Activated CD4-positive, CD25-positive, alpha-beta regulatory T cell (primary cell): ENCODE data around the gene HIPK4.
"Not testable (repeated sequence)": the region's sequence is repeated elsewhere in the genome, so short reads cannot be mapped to it uniquely, and the experiment has no call there.

Experiments
- DNase-seq, 4 experiments: peaks; one replicate each; lab custom pipeline; 2025; lab: John Stamatoyannopoulos, UW

HIPK4 gene, protein sequence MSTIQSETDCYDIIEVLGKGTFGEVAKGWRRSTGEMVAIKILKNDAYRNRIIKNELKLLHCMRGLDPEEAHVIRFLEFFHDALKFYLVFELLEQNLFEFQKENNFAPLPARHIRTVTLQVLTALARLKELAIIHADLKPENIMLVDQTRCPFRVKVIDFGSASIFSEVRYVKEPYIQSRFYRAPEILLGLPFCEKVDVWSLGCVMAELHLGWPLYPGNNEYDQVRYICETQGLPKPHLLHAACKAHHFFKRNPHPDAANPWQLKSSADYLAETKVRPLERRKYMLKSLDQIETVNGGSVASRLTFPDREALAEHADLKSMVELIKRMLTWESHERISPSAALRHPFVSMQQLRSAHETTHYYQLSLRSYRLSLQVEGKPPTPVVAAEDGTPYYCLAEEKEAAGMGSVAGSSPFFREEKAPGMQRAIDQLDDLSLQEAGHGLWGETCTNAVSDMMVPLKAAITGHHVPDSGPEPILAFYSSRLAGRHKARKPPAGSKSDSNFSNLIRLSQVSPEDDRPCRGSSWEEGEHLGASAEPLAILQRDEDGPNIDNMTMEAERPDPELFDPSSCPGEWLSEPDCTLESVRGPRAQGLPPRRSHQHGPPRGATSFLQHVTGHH

DNA sequence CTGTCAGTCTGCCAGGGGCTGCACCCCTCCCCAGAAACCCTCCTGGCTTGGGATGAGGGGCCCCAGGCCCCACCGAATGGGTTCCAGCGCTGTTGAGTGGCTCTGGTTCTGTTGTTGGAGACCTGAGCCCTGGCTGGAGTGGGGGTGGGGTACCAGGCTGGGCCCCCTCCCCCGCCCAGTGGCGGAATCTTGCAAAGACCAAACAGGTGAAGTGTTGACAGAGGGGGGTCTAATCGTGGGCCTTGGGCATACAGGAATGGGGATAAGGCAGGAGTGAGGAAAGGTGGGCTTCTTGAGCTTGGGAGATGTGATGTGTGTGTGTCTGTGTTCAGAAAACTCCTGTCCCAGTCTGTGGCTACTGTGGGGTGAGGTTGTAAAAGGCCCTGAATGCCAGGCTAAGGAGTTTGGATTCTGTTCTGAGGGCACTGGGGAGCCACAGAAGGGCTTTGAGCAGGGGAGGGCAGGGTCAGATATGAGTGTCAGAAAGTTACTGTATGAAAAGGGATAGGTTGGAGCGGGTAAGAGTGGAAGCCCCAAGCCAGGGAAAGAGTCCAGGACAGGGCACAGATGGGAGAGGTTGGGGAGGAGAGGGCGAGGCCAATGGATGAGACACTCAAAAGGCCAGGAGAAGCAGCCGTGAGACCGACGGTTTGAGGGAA is at the start of gene HIPK4:
TSS of gene HIPK4 (minus strand) at position 98 of the 659 bp plus-strand sequence. CDS start 279 bp downstream, outside the sequence.
- no peak for DNase-seq

DNA sequence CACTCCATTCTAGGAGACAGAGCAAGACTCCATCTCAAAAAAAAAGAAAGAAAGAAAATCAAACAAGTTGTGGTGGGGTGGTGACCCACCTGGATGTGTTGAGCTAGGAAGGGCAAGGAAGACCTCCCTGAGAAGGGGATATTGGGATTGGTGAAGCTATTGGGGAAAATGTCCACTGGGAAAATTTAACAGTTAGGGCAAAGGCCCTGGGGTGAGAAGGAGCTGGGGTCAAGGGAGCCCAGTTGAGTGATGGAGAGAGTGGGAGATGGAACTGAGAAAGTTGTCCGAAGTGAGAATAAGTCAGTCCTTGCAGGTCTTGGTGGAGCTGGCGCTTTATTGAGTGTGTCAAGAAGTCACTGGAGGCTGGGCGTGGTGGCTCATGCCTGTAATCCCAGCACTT is 48.3 kb upstream of the HIPK4 start:
- DNase-seq, result no peak

DNA sequence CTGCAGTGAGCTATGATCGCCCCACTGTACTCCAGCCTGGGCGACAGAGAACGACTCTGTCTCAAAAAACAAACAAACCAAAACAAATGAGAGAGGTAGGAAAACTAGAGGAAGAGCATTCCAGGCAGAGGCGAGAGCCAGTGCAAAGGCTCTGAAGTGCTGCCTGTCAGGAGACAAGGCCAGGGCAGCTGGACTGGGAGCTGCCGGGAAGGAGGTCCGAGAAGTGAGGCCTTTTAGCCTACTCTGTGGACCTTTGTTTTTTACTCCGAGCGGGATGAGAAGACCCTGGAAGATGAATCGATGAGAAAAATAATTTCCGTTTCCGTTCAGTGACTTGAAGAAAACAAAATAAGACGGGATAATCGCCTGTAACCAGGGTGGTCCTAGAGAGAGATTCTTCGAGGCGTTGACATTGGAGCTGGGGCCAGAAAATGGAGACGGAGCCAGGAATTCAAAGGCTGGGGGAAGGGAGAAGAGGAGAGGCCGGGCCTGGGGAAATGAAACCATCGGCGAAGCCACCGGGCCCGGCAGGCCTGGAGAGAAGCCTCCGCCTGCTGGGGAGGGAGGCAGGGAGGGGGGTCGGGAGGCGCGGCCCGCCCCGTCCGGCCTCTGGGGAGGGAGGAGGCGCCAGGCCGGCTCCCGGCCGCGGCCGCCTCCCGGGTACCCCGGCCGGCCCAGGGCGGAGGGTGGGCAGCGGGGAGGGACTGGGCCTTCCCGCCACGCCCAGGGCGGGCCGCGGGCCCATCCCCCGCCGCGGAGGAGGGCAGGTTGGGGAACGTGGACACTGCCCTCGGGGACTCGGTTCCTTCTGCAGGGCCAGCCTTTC is 43.6 kb upstream of the HIPK4 start:
- DNase-seq, result peak in 3 of 4 experiments; percentile 19 to 40 (median 33)

DNA sequence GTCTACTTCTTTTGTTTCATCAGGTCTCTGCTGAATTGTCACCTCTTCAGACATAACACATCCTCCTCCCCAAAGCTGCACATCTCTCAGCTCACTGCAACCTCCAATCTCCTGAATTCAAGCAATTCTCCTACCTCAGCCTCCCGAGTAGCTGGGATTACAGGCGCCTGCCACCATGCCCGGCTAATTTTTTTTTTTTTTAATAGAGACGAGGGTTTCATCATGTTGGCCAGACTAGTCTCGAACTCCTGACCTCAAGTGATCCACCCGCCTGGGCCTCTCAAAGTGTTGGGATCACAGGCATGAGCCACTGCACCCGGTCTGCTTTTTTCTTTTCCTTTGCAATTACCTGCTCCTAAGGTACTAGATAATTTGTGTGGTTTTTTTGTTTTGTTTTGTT is 42.8 kb upstream of the HIPK4 start:
- DNase-seq, result not testable (repeated sequence)

DNA sequence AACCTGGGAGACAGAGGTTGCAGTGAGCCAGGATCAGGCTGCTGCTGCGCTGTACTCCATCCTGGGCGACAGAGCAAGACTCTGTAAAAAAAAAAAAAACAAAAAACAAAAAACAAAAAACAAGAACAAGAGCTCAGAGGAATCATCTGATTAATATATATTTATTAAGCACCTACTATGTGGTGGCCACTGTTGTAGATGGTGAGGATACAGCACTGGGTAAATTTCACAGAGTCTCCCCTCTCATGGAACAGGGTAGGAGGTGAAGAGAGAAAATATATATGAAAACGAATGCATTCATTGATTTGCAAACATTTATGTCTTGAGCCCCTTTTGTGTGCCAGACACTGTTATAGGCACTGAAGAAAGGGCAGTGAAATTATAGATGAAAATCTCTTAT is 41.7 kb upstream of the HIPK4 start:
- no peak for DNase-seq

DNA sequence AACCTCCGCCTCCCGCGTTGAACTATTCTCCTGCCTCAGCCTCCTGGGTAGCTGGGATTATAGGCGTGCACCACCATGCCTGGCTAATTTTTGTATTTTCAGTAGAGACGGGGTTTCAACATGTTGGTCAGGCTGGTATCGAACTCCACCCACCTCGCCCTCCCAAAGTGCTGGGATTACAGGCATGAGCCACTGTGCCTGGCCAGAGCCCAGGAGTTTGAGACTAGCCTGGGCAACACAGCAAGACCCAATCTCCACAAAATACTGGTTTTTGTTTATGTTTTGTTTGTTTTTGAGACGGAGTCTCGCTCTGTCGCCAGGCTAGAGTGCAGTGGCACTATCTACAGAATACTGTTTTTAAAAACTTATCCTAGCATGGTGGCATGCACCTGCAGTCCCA is 40.3 kb upstream of the HIPK4 start:
- DNase-seq, result not testable (repeated sequence)

DNA sequence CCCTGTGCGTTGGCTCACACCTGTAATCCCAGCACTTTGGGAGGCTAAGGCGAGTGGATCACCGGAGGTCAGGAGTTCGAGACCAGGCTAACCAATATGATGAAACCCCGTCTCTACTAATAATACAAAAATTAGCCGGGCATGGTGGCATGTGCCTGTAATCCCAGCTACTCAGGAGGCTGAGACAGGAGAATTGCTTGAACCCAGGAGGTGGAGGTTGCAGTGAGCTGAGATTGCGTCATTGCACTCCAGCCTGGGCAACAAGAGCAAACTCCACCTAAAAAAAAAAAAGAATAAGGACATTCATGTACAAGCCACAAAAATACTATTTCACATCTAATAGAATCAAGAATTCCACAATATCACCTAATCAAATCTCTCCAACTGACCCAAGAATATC is 38.2 kb upstream of the HIPK4 start:
- not testable (repeated sequence) for DNase-seq

DNA sequence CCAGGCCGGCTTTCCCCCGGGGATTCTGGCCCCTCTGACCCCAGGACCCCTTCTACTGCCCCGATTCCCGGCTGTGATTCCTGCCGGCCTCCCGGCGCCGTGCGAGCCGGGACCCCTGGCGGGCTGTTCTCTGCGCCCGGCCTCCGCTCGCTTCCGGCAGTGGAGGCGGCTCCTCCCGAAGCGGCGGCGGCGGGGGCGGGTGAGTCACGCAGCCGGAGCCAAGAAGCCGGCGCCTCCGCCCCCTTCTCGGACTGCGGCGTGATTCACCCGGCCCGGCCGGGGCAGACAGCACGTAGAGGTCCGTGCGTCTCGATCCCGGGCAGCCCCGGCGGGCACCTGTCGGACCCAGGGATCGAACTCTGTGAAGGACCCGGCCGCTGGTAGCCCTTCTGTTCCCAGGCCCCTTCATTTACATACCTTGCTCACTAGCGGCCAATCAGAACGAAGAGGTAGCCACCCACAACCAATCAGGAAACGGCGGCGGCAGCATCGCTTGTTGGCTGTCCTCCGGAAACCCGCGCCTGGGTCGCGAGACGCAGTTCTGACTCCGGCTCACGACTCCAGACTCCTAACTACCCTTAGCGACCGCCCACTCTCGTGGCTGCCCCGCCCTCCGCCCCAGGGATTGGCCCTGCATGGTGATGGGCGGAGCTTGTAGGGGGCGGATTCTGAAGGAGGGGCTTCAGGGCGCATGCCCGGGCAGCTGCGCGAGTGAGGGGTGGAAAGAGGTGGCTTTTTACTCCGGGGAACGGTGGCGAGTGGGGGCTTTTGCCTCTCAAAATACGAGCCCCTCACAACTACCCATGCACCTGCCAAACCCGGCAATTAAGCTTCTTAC is 35.7 kb upstream of the HIPK4 start, which contains the start of gene SERTAD1:
TSS of gene SERTAD1 (minus strand) at position 543 of the 838 bp plus-strand sequence. CDS start 2,446 bp downstream, outside the sequence.
- DNase-seq, result peak; percentile 99 to 100 (median 99)

DNA sequence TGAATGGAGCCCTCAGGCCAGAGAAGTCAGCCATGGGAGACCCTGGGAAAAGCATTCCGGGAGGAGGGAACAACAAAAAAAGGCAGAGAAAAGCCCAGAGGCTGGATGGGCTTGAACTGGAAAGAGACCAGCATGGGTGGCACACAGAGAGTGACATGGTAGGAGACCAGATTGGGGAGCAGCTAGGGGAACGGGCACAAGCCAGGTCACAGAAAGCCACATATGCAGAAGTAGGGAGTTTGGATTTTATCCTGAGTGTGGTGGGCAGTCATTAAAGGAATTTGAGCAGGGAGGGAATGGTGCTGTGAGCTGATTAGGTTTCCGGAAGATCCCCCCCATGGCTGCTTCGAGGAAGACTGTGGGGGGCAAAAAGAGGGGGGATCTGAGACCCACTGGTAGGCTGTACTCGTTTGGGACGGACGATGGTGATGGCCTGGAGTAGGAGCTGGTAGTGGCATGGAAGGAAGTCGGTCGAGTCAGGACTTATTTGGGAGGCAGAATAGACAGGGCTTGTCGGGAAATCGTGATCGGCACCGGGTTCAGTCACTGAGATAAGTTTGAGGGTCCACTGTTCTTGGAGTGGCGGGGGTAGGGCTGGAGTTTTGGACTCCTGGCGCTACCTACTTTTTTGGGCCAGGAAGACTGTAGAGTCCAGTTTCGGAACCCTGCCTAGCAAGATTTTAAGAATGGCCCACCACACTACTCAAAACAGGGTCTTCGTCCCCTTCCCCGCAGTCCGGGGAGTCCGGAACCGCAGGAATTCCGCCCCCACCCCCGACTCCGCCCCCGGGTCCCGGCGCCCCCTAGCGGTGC is 34.9 kb upstream of the HIPK4 start:
- DNase-seq, result no peak

DNA sequence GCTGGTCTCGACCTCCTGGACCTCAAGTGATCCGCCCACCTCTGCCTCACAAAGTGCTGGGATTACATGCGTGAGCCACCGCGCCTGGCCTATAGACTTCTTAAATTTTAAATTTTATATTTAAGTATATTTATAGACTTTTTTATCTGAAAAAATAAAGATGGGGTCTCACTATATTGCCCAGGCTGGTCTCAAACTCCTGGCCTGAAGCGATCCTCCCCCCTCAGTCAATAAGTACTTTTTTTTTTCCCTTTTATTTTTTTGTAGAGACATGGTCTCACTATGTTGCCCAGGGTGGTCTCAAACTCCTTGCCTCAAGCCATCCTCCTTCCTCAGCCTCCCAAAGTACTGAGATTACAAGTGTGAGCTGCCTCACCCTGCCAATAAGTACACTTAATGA is 34.0 kb upstream of the HIPK4 start:
- no peak for DNase-seq

DNA sequence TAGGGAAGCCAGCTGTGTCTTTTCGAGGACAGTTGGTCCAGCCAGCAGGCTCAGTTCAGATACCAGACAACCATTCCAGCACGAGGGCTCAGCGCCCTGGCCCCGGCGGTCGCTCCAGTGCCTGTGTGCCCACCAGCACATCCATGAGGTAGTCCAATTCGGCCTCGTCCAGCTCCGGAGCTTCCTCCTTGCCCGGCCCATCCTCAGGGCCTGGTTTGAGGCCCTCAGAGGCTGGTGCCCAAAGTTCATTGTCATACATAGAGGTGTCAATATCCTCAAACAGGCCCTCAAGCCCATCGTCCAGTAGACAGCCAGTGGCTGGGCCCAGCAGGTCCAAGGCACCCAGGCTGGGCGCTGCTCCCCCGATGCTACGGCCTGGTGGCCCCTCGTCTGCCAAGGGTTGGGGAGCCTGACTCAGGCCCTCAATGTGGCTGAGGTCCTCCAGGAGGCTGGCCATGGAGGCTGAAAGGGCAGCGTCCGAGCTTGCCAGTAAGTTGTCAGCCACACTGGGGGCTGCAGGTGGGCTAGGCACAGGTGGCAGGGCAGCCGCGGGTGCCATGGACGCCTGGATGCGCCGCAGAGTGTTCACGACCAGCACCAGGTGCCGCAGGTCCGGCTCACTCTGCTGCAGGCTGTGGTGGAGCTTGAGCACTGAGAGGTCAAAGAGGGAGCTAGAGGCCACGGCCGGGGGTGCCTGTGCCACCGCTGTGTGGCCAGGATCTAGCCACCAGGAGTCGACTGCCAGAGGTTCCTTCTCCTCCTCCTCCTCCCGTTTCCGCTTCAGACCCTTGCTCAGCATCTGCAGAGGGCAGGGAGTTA is 33.0 kb upstream of the HIPK4 start:
- no peak for DNase-seq

DNA sequence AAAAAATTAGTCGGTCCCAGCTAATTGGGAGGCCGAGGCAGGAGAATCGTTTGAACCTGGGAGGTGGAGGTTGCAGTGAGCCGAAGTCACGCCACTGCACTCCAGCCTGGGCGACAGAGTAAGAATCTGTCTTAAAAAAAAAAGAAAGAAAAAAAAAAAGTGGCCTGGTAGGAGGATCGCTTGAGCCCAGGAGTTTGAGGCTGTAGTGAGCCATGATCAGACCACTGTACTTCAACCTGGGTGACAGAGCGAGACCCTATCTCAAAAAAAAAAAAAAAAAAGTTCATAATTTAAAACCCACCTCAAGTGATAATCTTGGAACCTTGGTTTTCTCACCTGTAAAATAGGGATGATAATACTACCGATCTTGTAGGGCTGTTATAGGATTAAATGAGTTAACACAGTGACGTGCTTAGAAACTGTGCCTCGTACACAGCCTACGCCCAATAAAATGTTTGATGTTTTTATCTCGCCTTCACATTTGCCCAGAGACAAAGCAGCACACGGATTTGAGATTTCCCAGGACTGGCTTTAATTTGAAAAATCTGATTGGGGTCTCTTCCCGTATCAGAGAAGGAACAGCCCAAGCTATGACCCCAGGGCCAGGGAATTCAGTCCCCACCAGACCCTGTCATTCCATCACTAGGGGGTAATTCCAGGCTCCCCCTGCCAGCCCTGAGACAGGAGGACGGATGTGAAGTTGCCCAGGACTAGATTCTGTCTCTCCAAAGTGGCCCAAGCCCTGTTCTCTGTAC is 32.2 kb upstream of the HIPK4 start:
- DNase-seq, result no peak

DNA sequence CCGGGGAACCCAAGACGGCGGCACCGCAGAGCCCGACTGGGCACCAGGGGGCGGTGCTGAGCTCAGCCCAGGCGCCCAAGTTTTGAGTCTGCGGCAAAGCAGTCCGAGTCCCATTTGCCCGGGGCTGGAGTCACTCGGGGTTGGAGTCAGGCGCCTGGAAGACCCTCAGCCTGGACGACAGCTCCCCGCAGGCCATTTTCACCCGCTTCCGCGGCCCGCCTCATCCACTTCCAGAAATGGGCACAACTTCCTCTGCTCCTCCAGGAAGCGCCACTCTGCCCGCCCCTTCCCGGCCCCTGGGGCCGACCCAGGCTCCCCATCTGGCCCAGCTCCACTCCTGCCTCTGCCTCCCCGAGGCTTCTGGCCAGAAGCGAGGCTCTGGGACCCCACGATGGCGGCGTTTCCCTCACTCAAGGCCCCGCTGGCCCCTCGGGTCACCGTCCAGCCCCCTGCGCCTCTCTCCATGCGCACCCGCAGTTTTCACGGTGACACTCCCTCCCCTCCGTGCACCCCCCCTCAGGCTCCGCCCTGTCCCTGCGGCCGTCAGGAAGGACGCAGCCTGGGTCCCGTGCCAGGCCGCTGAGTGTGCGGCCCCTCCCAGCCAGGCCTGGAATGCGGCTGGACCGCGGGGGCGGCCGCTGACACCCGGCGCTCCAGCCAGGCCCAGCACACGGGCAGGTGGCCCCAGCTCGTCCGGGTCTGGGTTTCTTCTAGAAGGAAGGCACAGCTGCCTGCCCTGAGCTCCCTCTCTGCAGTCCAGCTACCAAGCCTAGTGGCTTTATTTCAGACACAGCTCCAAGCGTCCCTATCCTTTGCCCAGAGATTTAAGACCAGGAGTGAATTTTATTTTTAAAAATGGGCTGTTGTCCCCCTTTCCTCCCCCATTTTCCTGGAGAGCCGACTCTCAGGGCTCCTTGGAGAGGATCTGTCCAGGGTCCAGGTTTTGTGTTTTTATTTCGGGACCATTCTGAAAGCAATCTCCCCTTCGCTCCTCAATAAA is 31.1 kb upstream of the HIPK4 start:
- DNase-seq, result peak; percentile 51 to 68 (median 66)

DNA sequence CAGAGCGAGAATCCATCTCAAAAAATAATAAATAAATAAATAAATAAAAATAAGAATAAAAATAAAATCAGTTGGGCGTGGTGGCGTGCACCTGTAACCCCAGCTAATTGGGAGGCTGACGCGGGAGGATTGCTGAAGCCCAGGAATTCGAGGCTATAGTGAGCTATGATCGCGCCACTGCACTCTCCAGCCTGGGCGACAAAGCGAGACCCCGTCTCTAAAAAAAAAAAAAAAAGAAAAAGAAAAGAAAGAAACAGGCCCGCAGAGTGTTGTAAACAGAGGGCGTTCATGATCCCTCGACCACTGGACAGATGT is 30.4 kb upstream of the HIPK4 start:
- DNase-seq, result no peak

DNA sequence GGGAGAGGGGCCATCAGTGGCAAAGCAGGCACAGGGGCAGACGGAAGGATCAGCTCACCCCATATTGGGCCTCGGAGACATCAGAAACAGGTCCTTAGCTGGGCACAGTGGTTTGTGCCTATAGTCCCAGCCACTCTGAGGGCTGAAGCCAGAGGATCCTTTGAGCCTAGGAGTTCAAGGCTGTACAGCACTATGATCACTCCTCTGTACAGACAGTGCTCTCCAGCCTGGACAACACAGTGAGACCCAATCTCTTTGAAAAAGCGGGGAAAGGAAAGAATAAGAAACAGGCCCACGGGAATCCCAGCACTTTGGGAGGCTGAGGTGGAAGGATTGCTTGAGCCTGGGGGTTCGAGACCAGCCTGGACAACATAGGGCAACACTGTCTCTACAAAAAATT is 29.8 kb upstream of the HIPK4 start:
- no peak for DNase-seq

DNA sequence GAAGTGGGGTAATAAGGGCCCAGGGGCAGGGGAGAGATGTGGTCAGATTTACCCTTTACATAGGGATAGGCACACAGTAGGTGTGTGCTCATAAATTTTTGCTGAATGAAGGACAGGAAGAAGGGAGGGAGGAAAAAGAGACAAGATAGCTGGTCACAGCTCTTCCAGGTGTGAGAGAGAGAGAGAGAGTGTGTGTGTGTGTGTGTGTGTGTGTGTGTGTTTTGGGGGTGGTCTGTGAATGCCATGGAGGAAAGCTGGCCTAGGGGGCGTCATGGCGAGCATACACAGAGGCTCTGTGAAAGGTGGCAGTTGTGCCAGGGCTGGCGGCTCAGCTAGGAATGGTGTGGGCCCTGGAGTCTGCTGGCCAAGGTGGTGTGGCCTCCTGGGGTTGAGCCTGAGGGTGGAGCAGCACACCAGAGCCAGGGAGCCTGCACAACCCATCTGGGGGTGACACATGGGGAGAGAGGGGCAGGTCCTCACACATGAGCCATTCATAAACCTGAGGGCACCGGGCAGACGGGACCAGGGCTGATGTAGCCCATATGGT is 29.2 kb upstream of the HIPK4 start:
- no peak for DNase-seq

DNA sequence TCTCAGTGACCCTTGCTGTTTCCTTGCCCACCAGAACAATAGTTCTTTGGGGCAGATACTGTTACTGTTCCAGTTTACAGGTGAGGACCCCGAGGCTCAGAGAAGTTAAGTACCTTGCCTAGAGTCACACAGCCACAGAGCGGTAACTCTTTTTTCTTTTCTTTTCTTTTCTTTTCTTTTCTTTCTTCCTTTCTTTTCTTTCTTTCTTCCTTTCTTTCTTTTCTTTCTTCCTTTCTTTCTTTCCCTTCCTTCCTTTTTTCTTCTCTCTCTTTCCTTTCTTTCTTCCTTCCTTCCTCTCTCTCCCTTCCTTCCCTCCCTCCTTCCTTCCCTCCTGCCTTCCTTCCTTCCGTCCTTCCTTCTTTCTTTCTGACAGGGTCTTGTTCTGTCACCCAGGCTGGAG is 28.1 kb upstream of the HIPK4 start:
- DNase-seq, result no peak
